Measurements from ENCODE around the gene TOR3A. TPM values are rescaled to one million over a fixed set of nuclear protein-coding genes. Genes with fewer than 3 reads are reported as not detected.
A peak's percentile ranks its signal among the peaks of the same experiment; 100 is the strongest.

TOR3A gene
- total RNA-seq, 3 donors from 2014 or later (not counting 1 experiment from before 2014, with no cell fraction given) = 22.7 to 33.3 (median 29.0) TPM

DNA sequence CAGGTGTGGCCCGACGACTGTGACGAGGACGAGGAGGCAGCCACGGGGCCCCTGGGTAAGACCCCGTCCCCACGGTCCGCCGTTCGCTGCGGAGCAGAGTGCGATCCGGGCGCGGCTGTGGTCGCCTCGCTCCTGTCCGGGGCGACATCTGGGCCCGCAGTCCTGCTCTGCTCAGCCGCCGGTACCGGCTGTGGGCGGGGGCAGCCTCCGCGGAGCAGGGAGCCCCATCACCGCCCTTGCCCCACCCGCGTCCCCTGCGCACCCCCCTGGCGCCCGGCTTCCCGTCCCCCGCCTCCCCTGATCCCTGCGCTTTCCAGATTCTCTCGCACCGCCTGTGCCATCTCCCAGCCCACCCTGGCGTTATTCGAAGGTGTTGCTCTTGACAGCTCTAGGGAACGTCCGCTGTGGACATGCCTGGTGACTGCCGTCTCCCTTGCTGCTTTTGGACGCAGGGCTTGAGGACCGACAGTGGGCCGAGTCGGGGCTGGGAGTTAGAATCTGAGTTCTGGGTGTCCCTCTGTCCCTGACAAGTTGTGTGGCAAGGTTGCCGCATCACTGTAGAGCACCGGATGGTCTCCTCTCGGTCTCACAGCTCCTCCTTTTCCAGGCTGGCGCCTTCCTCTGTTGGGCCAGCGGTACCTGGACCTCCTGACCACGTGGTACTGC is 596 bp downstream of the TOR3A start:
- H3K4me3 Mint-ChIP-seq = peak overlapping the region; percentile 93
- peak overlapping the region; percentile 84 for H3K4me3 ChIP-seq (ENCODE audit: low read length)

GRCh38 chr1:179082999-179083335 is 1.1 kb downstream of the TOR3A start:
- intact Hi-C loops (cut with micrococcal nuclease) = loop anchor here (1.0 kb wide), 1 partner anchor 58 kb away; the partner anchor contains the start of gene FAM20B
- peaks cover 11% of the 10 kb centered on the region for H3K36me3 ChIP-seq (ENCODE audit: control insufficient read depth, insufficient read depth, low read length)
- H3K27me3 Mint-ChIP-seq (ENCODE audit: low read depth in 2 of 2) = no peaks in the 10 kb centered on the region
- H3K4me1 ChIP-seq (ENCODE audit: control insufficient read depth, insufficient read depth, low read length) = peaks cover 20% of the 10 kb centered on the region
- no peaks in the 10 kb centered on the region for H3K27me3 ChIP-seq (ENCODE audit: control insufficient read depth, insufficient read depth, low read length)
- H3K36me3 Mint-ChIP-seq = no peaks in the 10 kb centered on the region
- peak overlapping the region; percentile 84 for H3K4me3 ChIP-seq (ENCODE audit: low read length)
- H3K27ac Mint-ChIP-seq = peak overlapping the region; percentile 78 to 92
- H3K9me3 Mint-ChIP-seq = no peaks in the 10 kb centered on the region
- DNase-seq (peak in 1 of 2 donors; percentile 61), ATAC-seq (peak in 2 of 3 donors; percentile 4 to 10)
- 7% methylated on average over 3 of the region's 3 CpGs for WGBS (ENCODE audit: insufficient coverage)
- H3K4me1 Mint-ChIP-seq = peaks cover 12 to 24% of the 10 kb centered on the region in 2 donors
- peak overlapping the region; percentile 93 for H3K4me3 Mint-ChIP-seq
- H3K27ac ChIP-seq (ENCODE audit: low read length) = peak overlapping the region; percentile 32
- H3K9me3 ChIP-seq (ENCODE audit: control insufficient read depth, insufficient read depth, low read length) = no peaks in the 10 kb centered on the region
- TF ChIP-seq, protein P1, sequence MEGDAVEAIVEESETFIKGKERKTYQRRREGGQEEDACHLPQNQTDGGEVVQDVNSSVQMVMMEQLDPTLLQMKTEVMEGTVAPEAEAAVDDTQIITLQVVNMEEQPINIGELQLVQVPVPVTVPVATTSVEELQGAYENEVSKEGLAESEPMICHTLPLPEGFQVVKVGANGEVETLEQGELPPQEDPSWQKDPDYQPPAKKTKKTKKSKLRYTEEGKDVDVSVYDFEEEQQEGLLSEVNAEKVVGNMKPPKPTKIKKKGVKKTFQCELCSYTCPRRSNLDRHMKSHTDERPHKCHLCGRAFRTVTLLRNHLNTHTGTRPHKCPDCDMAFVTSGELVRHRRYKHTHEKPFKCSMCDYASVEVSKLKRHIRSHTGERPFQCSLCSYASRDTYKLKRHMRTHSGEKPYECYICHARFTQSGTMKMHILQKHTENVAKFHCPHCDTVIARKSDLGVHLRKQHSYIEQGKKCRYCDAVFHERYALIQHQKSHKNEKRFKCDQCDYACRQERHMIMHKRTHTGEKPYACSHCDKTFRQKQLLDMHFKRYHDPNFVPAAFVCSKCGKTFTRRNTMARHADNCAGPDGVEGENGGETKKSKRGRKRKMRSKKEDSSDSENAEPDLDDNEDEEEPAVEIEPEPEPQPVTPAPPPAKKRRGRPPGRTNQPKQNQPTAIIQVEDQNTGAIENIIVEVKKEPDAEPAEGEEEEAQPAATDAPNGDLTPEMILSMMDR (IDR thresholded peaks at IDR 0.05) = no peak

More for the DNA sequence above, 596 bp downstream of the TOR3A start:
- Mint-ChIP-seq H3K9me3 (no peaks in the 10 kb centered on the region), H3K27ac (peak overlapping the region; percentile 78 to 92), H3K36me3 (no peaks in the 10 kb centered on the region), H3K27me3 (ENCODE audit: low read depth in 2 of 2) (no peaks in the 10 kb centered on the region), H3K4me1 (peaks cover 12 to 24% of the 10 kb centered on the region in 2 donors)
- peaks cover 20% of the 10 kb centered on the region for H3K4me1 ChIP-seq (ENCODE audit: control insufficient read depth, insufficient read depth, low read length)
- no peaks in the 10 kb centered on the region for H3K9me3 ChIP-seq (ENCODE audit: control insufficient read depth, insufficient read depth, low read length)
- DNase-seq (peak; percentile 25 to 54), ATAC-seq (peak; percentile 37 to 51 (median 38))
- under 1% methylated on average over 52 of the region's 52 CpGs for WGBS (ENCODE audit: insufficient coverage)
- TF ChIP-seq, protein P1 (IDR thresholded peaks at IDR 0.05) = no peak
- peak overlapping the region; percentile 86 for H3K27ac ChIP-seq (ENCODE audit: low read length)
- intact Hi-C loops (cut with micrococcal nuclease) = loop anchor here (1.0 kb wide), 1 partner anchor 57 kb away; the partner anchor contains the start of gene FAM20B
- H3K36me3 ChIP-seq (ENCODE audit: control insufficient read depth, insufficient read depth, low read length) = peaks cover 9% of the 10 kb centered on the region
- no peaks in the 10 kb centered on the region for H3K27me3 ChIP-seq (ENCODE audit: control insufficient read depth, insufficient read depth, low read length)

GRCh38 chr1:179083533-179083932 is 1.7 kb downstream of the TOR3A start:
- peak overlapping the region; percentile 64 to 92 for H3K27ac Mint-ChIP-seq
- H3K9me3 ChIP-seq (ENCODE audit: control insufficient read depth, insufficient read depth, low read length) = no peaks in the 10 kb centered on the region
- H3K4me1 Mint-ChIP-seq = peaks cover 12 to 24% of the 10 kb centered on the region in 2 donors
- DNase-seq (peak in 1 of 2 donors; percentile 27), ATAC-seq (no peak)
- 86% methylated on average over 8 of the region's 8 CpGs for WGBS (ENCODE audit: insufficient coverage)
- TF ChIP-seq, protein P1 (IDR thresholded peaks at IDR 0.05) = no peak
- peak overlapping the region; percentile 23 for H3K27ac ChIP-seq (ENCODE audit: low read length)
- no peaks in the 10 kb centered on the region for H3K9me3 Mint-ChIP-seq
- H3K4me3 Mint-ChIP-seq = peak overlapping the region; percentile 71
- peaks cover 13% of the 10 kb centered on the region for H3K36me3 ChIP-seq (ENCODE audit: control insufficient read depth, insufficient read depth, low read length)
- H3K36me3 Mint-ChIP-seq = no peaks in the 10 kb centered on the region
- no peaks in the 10 kb centered on the region for H3K27me3 ChIP-seq (ENCODE audit: control insufficient read depth, insufficient read depth, low read length)
- H3K4me1 ChIP-seq (ENCODE audit: control insufficient read depth, insufficient read depth, low read length) = peaks cover 20% of the 10 kb centered on the region
- H3K4me3 ChIP-seq (ENCODE audit: low read length) = no peak overlapping the region
- intact Hi-C loops (cut with micrococcal nuclease) = no loop called here
- H3K27me3 Mint-ChIP-seq (ENCODE audit: low read depth in 2 of 2) = no peaks in the 10 kb centered on the region
